ENCODE measurements around the gene NOS3. TPM values are rescaled to one million over a fixed set of nuclear protein-coding genes. Genes with fewer than 3 reads are reported as not detected.

Gene NOS3
- total and polyA plus RNA-seq, 9 of the 15 experiments (the other 6 are each of a cell fraction or from before 2014, with no cell fraction given): 1.1 to 121 (median 23.6) TPM

- TF ChIP-seq MGA (IDR thresholded peaks at IDR 0.05): no peak
- no peak for TF ChIP-seq BHLHE40 (IDR thresholded peaks at IDR 0.05; ENCODE audit: low read length)
- TF ChIP-seq MAFF (IDR thresholded peaks at IDR 0.05; ENCODE audit: low read length): no peak
- no peak for TF ChIP-seq XRCC4 (IDR thresholded peaks at IDR 0.05; ENCODE audit: extremely low read depth, insufficient read depth, insufficient read length)
- no peak for TF ChIP-seq ZSCAN32 (CRISPR knock-in tag; IDR thresholded peaks at IDR 0.05)
- TF ChIP-seq ZNF143 (CRISPR knock-in tag; IDR thresholded peaks at IDR 0.05): no peak
- no peak for TF ChIP-seq ZNF318 (IDR thresholded peaks at IDR 0.05; ENCODE audit: borderline replicate concordance in 1 of 2, low read depth in 1 of 2)
- no peak for TF ChIP-seq BDP1 (IDR thresholded peaks at IDR 0.05; ENCODE audit: insufficient read depth, insufficient read length)
Measured at GRCh38 chr7:151023232-151023631, 32.4 kb downstream of the NOS3 start (continued).

Data from K562 (cell line).